HL-60 (cell line): ENCODE results near the gene RPS19.

Experiments used
- DNase-seq, 2 experiments: peaks; one replicate each; pipeline ENCODE4 v3.0.0-alpha.2; 2010 to 2020; ENCODE audit warnings: low read depth in 1 of 2, low spot score in 1 of 2
- H3K27ac ChIP-seq: fragments of 250-450 bp; sonication (Bioruptor Pico); replicated peaks from 2 replicates; pipeline ENCODE4 v1.5.1; 2020; ENCODE audit warnings: mild to moderate bottlenecking, moderate library complexity
- H3K27me3 ChIP-seq: fragments of 250-450 bp; sonication (Bioruptor Pico); 2 replicates; pipeline ENCODE4 v1.5.1; 2021; ENCODE audit warnings: mild to moderate bottlenecking, moderate library complexity; ENCODE audit not compliant: insufficient read depth, poor library complexity, severe bottlenecking
- H3K4me3 ChIP-seq: replicated peaks from 2 replicates; pipeline ENCODE4 v1.5.1; 2011; ENCODE audit warnings: mild to moderate bottlenecking, control low read depth, low read length; ENCODE audit not compliant: insufficient read depth
- GABPA ChIP-seq: IDR thresholded peaks from 2 replicates; pipeline ENCODE4 v1.6.1; 2012; ENCODE audit warnings: low read depth
- POLR2AphosphoS5 ChIP-seq: IDR thresholded peaks from 2 replicates; pipeline ENCODE4 v1.6.1; 2012; ENCODE audit warnings: low read depth
- SPI1 ChIP-seq: IDR thresholded peaks from 2 replicates; pipeline ENCODE4 v1.6.1; 2012; ENCODE audit warnings: low read depth, mild to moderate bottlenecking, borderline replicate concordance
- TF ChIP-seq, protein P1 (sequence below): IDR thresholded peaks from 2 replicates; pipeline ENCODE4 v1.6.1; 2012; ENCODE audit warnings: low read depth; ENCODE audit not compliant: insufficient replicate concordance
- TF ChIP-seq, protein P2 (sequence below): IDR thresholded peaks from one replicate; pipeline ENCODE4 v1.5.1; 2011; ENCODE audit warnings: low read length, control low read depth, inconsistent platforms; ENCODE audit not compliant: insufficient read depth

RPS19 gene

GRCh38 chr19:41894350-41894749 lies 34.3 kb downstream of the RPS19 start:
- Histone ChIP-seq H3K27ac (no peak overlapping the region), H3K4me3 (no peak overlapping the region), H3K27me3 (no peaks in the 10 kb centered on the region)
- DNase-seq: no peak
- TF ChIP-seq POLR2AphosphoS5: no peak
- TF ChIP-seq, protein P1, sequence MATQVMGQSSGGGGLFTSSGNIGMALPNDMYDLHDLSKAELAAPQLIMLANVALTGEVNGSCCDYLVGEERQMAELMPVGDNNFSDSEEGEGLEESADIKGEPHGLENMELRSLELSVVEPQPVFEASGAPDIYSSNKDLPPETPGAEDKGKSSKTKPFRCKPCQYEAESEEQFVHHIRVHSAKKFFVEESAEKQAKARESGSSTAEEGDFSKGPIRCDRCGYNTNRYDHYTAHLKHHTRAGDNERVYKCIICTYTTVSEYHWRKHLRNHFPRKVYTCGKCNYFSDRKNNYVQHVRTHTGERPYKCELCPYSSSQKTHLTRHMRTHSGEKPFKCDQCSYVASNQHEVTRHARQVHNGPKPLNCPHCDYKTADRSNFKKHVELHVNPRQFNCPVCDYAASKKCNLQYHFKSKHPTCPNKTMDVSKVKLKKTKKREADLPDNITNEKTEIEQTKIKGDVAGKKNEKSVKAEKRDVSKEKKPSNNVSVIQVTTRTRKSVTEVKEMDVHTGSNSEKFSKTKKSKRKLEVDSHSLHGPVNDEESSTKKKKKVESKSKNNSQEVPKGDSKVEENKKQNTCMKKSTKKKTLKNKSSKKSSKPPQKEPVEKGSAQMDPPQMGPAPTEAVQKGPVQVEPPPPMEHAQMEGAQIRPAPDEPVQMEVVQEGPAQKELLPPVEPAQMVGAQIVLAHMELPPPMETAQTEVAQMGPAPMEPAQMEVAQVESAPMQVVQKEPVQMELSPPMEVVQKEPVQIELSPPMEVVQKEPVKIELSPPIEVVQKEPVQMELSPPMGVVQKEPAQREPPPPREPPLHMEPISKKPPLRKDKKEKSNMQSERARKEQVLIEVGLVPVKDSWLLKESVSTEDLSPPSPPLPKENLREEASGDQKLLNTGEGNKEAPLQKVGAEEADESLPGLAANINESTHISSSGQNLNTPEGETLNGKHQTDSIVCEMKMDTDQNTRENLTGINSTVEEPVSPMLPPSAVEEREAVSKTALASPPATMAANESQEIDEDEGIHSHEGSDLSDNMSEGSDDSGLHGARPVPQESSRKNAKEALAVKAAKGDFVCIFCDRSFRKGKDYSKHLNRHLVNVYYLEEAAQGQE: no peak
- no peak for TF ChIP-seq SPI1
- TF ChIP-seq, protein P2, sequence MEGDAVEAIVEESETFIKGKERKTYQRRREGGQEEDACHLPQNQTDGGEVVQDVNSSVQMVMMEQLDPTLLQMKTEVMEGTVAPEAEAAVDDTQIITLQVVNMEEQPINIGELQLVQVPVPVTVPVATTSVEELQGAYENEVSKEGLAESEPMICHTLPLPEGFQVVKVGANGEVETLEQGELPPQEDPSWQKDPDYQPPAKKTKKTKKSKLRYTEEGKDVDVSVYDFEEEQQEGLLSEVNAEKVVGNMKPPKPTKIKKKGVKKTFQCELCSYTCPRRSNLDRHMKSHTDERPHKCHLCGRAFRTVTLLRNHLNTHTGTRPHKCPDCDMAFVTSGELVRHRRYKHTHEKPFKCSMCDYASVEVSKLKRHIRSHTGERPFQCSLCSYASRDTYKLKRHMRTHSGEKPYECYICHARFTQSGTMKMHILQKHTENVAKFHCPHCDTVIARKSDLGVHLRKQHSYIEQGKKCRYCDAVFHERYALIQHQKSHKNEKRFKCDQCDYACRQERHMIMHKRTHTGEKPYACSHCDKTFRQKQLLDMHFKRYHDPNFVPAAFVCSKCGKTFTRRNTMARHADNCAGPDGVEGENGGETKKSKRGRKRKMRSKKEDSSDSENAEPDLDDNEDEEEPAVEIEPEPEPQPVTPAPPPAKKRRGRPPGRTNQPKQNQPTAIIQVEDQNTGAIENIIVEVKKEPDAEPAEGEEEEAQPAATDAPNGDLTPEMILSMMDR: no peak
- TF ChIP-seq GABPA: no peak

- Histone ChIP-seq H3K27ac (no peak overlapping the region), H3K4me3 (no peak overlapping the region), H3K27me3 (no peaks in the 10 kb centered on the region)
- TF ChIP-seq, protein P1: no peak
- TF ChIP-seq GABPA (no peak), POLR2AphosphoS5 (no peak), SPI1 (no peak)
- TF ChIP-seq, protein P2: no peak
- DNase-seq: no peak
These were observed 35.9 kb downstream of the RPS19 start for GRCh38 chr19:41895745-41896580.

DNA sequence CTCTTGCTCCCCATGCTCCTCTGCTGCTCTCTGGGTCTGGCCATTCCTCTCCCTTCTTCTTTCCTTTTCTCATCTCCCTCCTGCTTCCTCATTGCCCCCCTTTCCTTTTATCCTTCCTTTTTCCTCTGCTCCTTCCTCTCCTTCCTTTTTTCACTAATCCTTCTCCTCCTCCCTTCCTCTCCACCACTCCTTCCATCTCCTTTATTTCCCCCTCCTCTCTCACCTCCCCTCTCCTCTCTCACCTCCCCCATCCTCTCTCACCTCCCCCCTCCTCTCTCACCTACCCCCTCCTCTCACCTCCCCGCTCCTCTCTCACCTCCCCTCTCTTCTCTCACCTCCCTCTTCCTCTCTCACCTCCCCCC lies 36.5 kb downstream of the RPS19 start:
- Histone ChIP-seq H3K27me3 (no peaks in the 10 kb centered on the region), H3K4me3 (no peak overlapping the region), H3K27ac (no peak overlapping the region)
- no peak for DNase-seq
- TF ChIP-seq POLR2AphosphoS5 (no peak), SPI1 (no peak), GABPA (no peak)
- TF ChIP-seq, protein P1: no peak
